ENCODE data around the gene EGFL7.

The EGFL7 gene

GRCh38 chr9:136682710-136683109, 20.0 kb downstream of the EGFL7 start:
- DNase-seq, result no peak
- intact Hi-C loops (cut with DNase I), result no loop called here

GRCh38 chr9:136683173-136683745, 20.5 kb downstream of the EGFL7 start:
- intact Hi-C loops (cut with DNase I), result no loop called here
- no peak for DNase-seq

- DNase-seq, result no peak
- intact Hi-C loops (cut with DNase I), result no loop called here
These were observed 21.0 kb downstream of the EGFL7 start for GRCh38 chr9:136683755-136684154.

GRCh38 chr9:136684339-136684738, 21.6 kb downstream of the EGFL7 start:
- intact Hi-C loops (cut with DNase I), result no loop called here
- DNase-seq, result no peak

GRCh38 chr9:136684799-136685198, 22.1 kb downstream of the EGFL7 start:
- intact Hi-C loops (cut with DNase I), result no loop called here
- no peak for DNase-seq

- no peak for DNase-seq
- intact Hi-C loops (cut with DNase I), result no loop called here
These were observed 22.5 kb downstream of the EGFL7 start for GRCh38 chr9:136685216-136685615.

GRCh38 chr9:136685790-136686533, 23.2 kb downstream of the EGFL7 start:
- no peak for DNase-seq
- intact Hi-C loops (cut with DNase I), result no loop called here

GRCh38 chr9:136686534-136686793, 23.7 kb downstream of the EGFL7 start:
- intact Hi-C loops (cut with DNase I), result no loop called here
- no peak for DNase-seq

- intact Hi-C loops (cut with DNase I), result no loop called here
- peak in 2 of 10 donors; percentile 31 to 42 for DNase-seq
These were observed 24.3 kb downstream of the EGFL7 start, which contains the start of gene AGPAT2 for GRCh38 chr9:136686794-136687711. Gene AGPAT2 (minus strand): TSS chr9:136687457. CDS start chr9:136687357, 100 bp downstream.

- no peak for DNase-seq
- intact Hi-C loops (cut with DNase I), result no loop called here
These were observed 25.1 kb downstream of the EGFL7 start for GRCh38 chr9:136687721-136688223.

- intact Hi-C loops (cut with DNase I), result no loop called here
- DNase-seq, result no peak
These were observed 25.8 kb downstream of the EGFL7 start for GRCh38 chr9:136688274-136689107.

- DNase-seq, result no peak
- intact Hi-C loops (cut with DNase I), result no loop called here
These were observed 26.4 kb downstream of the EGFL7 start for GRCh38 chr9:136689108-136689460.

GRCh38 chr9:136690104-136690805, 27.5 kb downstream of the EGFL7 start:
- no peak for DNase-seq
- intact Hi-C loops (cut with DNase I), result no loop called here

- intact Hi-C loops (cut with DNase I), result no loop called here
- no peak for DNase-seq
These were observed 28.1 kb downstream of the EGFL7 start for GRCh38 chr9:136690806-136691261.

- intact Hi-C loops (cut with DNase I), result no loop called here
- DNase-seq, result peak in 1 of 10 donors; percentile 82
These were observed 28.8 kb downstream of the EGFL7 start for GRCh38 chr9:136691316-136692184.

GRCh38 chr9:136692185-136693134, 29.7 kb downstream of the EGFL7 start:
- DNase-seq, result no peak
- intact Hi-C loops (cut with DNase I), result no loop called here

GRCh38 chr9:136693135-136693489, 30.4 kb downstream of the EGFL7 start:
- intact Hi-C loops (cut with DNase I), result no loop called here
- DNase-seq, result no peak
